Measurements from ENCODE around the gene LDB2.

DNA sequence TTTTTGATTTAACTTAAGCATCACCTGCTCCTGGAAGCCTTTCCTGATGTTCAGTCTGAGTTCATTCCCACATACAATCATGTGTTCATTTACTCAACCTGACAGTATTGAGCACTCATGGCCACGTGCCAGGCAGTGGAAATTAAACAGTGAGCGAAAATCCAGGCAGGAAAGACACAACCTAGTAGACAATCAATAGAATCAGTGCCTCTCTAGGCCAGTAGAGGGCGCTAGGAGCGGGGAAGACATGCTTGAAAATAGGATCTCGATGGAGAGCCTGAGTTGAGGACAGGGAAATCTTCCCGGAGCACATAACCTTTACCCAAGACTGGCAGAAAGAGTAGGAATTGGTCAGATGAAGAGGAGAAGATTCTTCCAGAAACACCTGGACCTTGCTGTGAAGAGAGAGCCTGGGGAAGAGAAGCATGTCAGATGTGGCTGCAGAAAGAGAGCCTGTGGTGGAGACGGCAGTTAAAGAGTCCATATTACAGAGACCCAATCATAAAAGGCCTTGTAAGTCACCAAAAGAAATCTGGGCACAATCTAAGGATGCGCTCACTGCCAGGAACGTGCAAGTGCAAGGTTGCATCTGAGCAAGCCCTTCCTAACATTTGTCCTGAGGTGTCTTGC is 103.5 kb downstream of the LDB2 start:
- no peak for TF ChIP-seq POLR2A (IDR thresholded peaks at IDR 0.05)
- TF ChIP-seq, protein P1, sequence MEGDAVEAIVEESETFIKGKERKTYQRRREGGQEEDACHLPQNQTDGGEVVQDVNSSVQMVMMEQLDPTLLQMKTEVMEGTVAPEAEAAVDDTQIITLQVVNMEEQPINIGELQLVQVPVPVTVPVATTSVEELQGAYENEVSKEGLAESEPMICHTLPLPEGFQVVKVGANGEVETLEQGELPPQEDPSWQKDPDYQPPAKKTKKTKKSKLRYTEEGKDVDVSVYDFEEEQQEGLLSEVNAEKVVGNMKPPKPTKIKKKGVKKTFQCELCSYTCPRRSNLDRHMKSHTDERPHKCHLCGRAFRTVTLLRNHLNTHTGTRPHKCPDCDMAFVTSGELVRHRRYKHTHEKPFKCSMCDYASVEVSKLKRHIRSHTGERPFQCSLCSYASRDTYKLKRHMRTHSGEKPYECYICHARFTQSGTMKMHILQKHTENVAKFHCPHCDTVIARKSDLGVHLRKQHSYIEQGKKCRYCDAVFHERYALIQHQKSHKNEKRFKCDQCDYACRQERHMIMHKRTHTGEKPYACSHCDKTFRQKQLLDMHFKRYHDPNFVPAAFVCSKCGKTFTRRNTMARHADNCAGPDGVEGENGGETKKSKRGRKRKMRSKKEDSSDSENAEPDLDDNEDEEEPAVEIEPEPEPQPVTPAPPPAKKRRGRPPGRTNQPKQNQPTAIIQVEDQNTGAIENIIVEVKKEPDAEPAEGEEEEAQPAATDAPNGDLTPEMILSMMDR (IDR thresholded peaks at IDR 0.05), result peak in 1 of 3 donors; percentile 56

Data from breast epithelium (tissue), 3 donors.